ENCODE results near the gene EIF4E1B. TPM values are rescaled to one million over a fixed set of nuclear protein-coding genes. Genes with fewer than 3 reads are reported as not detected.

Gene EIF4E1B
- total RNA-seq, 4 donors from 2014 or later: not detected

GRCh38 chr5:176693477-176693851 lies 63.0 kb downstream of the EIF4E1B start:
- TF ChIP-seq CTCF (IDR thresholded peaks at IDR 0.05): no peak
- no peak for TF ChIP-seq POLR2A (IDR thresholded peaks at IDR 0.05)
- intact Hi-C loops (cut with DNase I; ENCODE audit: low total_unique reads): no loop called here
- H3K4me3 ChIP-seq (ENCODE audit: low read depth, poor library complexity, severe bottlenecking): no peak overlapping the region
- no peak for DNase-seq (ENCODE audit: low spot score in 2 of 2)
- WGBS, 2 donors: 24 to 28% methylated on average over 13 of the region's 13 CpGs

- intact Hi-C loops (cut with DNase I; ENCODE audit: low total_unique reads): no loop called here
- 79 to 80% methylated on average over 10 of the region's 10 CpGs for WGBS, 2 donors
Measured at GRCh38 chr5:176694146-176694545, 63.7 kb downstream of the EIF4E1B start.

DNA sequence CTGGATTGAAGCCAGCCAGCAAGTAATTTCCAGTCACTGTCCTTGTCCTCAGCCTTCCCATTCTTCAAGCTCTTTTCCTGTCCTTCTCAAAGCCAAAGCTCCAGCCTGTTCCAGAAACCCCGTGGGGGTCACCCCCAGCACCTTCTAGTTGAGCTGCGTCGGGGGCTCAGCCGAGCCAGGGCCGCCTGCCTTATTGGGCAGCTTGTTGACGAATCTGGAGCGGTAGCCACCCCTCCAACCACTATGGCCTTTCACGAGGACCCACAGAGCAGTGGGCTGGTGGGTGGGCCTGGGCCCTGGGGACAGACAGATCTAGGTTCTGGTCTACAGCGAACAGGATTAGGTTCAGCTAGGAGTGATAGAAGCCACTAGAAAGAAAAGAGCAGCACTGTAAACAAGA lies 64.2 kb downstream of the EIF4E1B start:
- intact Hi-C loops (cut with DNase I; ENCODE audit: low total_unique reads): no loop called here
- 71 to 84% methylated on average over 9 of the region's 9 CpGs for WGBS, 2 donors

More at GRCh38 chr5:176694146-176694545, 63.7 kb downstream of the EIF4E1B start:
- no peak for DNase-seq (ENCODE audit: low spot score in 2 of 2)
- H3K4me3 ChIP-seq (ENCODE audit: low read depth, poor library complexity, severe bottlenecking): no peak overlapping the region
- TF ChIP-seq CTCF (IDR thresholded peaks at IDR 0.05) (no peak), POLR2A (IDR thresholded peaks at IDR 0.05) (no peak)

GRCh38 chr5:176695073-176695472 lies 64.6 kb downstream of the EIF4E1B start:
- no peak for DNase-seq (ENCODE audit: low spot score in 2 of 2)
- intact Hi-C loops (cut with DNase I; ENCODE audit: low total_unique reads): no loop called here
- 46 to 48% methylated on average over 8 of the region's 8 CpGs for WGBS, 2 donors
- TF ChIP-seq CTCF (IDR thresholded peaks at IDR 0.05) (no peak), POLR2A (IDR thresholded peaks at IDR 0.05) (no peak)
- H3K4me3 ChIP-seq (ENCODE audit: low read depth, poor library complexity, severe bottlenecking): no peak overlapping the region

More for the DNA sequence above, 64.2 kb downstream of the EIF4E1B start:
- no peak overlapping the region for H3K4me3 ChIP-seq (ENCODE audit: low read depth, poor library complexity, severe bottlenecking)
- TF ChIP-seq POLR2A (IDR thresholded peaks at IDR 0.05): no peak
- no peak for TF ChIP-seq CTCF (IDR thresholded peaks at IDR 0.05)
- no peak for DNase-seq (ENCODE audit: low spot score in 2 of 2)

Small RNA genes within 50 kb of the gene (microRNA-seq; reads per million reads assigned to microRNA genes)
- gene MIR4281 (ENCODE audit: borderline number of aligned reads in 1 of 2, borderline replicate concordance in 2 of 2): 0 reads per million in 2 donors

Other genes with a start within 250 kb of the EIF4E1B start
- gene NOP16, start 242.1 kb upstream of the EIF4E1B start, total RNA-seq: 10 to 100 TPM; 11.5 to 22.5 (median 12.1) TPM
- gene HIGD2A, start 241.9 kb upstream of the EIF4E1B start, total RNA-seq: 100 to 1,000 TPM; 110 to 153 (median 130) TPM
- 100 to 1,000 TPM; 707 to 959 (median 743) TPM for gene CLTB, start 214.1 kb upstream of the EIF4E1B start, total RNA-seq
- 10 to 100 TPM; 32.6 to 35.8 (median 33.7) TPM for gene FAF2, start 182.3 kb upstream of the EIF4E1B start, total RNA-seq
- 10 to 100 TPM; 29.6 to 45.7 (median 33.7) TPM for gene RNF44, start 93.3 kb upstream of the EIF4E1B start, total RNA-seq
- under 1 TPM in 3 of 4 donors, not detected in 1; 0.15 to 0.19 (median 0.15) TPM for gene CDHR2, start 81.3 kb upstream of the EIF4E1B start, total RNA-seq
- 1 to 10 TPM in 3 of 4 donors, under 1 TPM in 1; 0.72 to 1.7 (median 1.5) TPM for gene GPRIN1, start 20.5 kb upstream of the EIF4E1B start, total RNA-seq
- not detected for gene SNCB, start 141 bp upstream of the EIF4E1B start, total RNA-seq
- gene TSPAN17, start 16.8 kb downstream of the EIF4E1B start, total RNA-seq: 10 to 100 TPM; 12.1 to 24.1 (median 15.6) TPM
- gene UNC5A, start 179.9 kb downstream of the EIF4E1B start, total RNA-seq: under 1 TPM in 3 of 4 donors, not detected in 1; 0.13 to 0.25 (median 0.23) TPM

Measured in lower leg skin (tissue), 4 donors.